Cardiac fibroblast (primary cell): ENCODE measurements around the gene CCL11.

Experiments
- DNase-seq, 2 donors: peaks; one replicate each; pipeline versions ENCODE4 v3.0.0 to v3.0.0-alpha.2; 2010; ENCODE audit warnings: low read depth in 2 of 2
- H3K4me3 ChIP-seq, 2 donors: replicated peaks in 1 of 2; 1 replicate in 1 of 2; 2 replicates in 1 of 2; pipeline ENCODE4 v1.5.1; 2011; ENCODE audit warnings: low read depth in 2 of 2, low read length in 2 of 2, mild to moderate bottlenecking in 2 of 2, moderate library complexity in 1 of 2
- TF ChIP-seq, protein P1 (sequence below): IDR thresholded peaks from one replicate; pipeline ENCODE4 v1.5.1; 2011; ENCODE audit warnings: low read depth, mild to moderate bottlenecking, low read length, inconsistent platforms

Gene CCL11

DNA sequence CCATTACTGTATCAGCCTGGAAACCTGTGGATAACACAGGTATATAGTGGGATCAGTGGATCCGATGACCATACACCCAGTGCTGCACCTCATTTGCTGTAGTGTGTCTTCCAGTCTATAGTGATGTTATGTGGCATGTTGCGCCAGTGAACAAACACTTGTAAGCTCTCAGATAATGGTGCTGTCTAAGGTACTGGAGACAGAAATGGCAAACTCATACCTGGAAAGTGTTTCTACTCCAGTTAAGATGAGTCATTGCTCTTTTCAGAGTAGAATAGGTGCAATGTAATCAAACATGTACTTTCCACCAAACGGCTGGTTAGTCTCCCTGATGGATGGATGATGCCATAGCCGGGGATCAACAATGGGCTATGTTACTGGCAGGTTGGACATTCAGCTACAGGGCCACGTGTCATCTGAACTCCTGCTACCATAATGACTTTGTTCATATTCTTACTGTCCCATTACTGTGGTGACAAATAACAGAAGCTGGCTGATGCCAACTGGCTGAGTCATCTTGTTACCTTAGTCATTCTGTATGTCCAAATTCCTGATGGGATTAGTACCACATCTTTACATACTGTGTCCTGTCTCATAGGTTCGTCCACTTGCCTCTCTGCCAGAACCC is 6.3 kb downstream of the CCL11 start:
- TF ChIP-seq, protein P1, sequence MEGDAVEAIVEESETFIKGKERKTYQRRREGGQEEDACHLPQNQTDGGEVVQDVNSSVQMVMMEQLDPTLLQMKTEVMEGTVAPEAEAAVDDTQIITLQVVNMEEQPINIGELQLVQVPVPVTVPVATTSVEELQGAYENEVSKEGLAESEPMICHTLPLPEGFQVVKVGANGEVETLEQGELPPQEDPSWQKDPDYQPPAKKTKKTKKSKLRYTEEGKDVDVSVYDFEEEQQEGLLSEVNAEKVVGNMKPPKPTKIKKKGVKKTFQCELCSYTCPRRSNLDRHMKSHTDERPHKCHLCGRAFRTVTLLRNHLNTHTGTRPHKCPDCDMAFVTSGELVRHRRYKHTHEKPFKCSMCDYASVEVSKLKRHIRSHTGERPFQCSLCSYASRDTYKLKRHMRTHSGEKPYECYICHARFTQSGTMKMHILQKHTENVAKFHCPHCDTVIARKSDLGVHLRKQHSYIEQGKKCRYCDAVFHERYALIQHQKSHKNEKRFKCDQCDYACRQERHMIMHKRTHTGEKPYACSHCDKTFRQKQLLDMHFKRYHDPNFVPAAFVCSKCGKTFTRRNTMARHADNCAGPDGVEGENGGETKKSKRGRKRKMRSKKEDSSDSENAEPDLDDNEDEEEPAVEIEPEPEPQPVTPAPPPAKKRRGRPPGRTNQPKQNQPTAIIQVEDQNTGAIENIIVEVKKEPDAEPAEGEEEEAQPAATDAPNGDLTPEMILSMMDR, result no peak
- no peak overlapping the region for H3K4me3 ChIP-seq
- DNase-seq, result peak in 1 of 2 donors; percentile 18

GRCh38 chr17:34299027-34299426 is 13.5 kb downstream of the CCL11 start:
- no peak overlapping the region for H3K4me3 ChIP-seq
- peak in 1 of 2 donors; percentile 13 for DNase-seq
- TF ChIP-seq, protein P1, result no peak

DNA sequence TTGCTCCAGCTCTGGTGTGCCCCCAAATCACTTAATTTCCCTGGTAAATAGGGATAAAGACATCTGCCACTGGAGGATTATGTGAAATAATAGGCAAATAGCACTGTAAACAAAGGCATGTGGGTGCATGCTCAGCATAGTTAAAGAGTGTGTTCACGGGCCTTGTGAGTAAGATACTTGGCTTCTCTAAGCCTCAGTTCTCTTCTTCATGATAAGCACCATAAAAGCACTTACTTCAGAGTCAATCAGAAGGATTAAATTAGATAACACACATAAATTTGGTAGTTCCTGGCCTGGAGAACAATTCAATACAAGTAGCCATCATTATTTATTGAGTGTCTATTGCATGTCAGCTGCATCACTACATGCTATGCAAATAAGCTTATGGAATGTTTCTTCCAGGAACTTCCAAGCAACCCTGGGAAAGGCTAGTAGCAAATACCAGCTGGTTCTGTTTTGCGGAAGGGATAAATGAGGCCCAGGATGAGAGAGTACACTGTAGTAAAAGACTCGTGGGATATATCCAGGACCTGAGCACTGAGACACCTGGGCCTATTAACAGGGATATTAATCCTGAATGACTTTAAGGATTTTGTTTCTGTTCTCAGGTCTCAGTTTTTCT is 14.5 kb downstream of the CCL11 start:
- TF ChIP-seq, protein P1, result no peak
- DNase-seq, result peak; percentile 52 to 79
- H3K4me3 ChIP-seq, result no peak overlapping the region

DNA sequence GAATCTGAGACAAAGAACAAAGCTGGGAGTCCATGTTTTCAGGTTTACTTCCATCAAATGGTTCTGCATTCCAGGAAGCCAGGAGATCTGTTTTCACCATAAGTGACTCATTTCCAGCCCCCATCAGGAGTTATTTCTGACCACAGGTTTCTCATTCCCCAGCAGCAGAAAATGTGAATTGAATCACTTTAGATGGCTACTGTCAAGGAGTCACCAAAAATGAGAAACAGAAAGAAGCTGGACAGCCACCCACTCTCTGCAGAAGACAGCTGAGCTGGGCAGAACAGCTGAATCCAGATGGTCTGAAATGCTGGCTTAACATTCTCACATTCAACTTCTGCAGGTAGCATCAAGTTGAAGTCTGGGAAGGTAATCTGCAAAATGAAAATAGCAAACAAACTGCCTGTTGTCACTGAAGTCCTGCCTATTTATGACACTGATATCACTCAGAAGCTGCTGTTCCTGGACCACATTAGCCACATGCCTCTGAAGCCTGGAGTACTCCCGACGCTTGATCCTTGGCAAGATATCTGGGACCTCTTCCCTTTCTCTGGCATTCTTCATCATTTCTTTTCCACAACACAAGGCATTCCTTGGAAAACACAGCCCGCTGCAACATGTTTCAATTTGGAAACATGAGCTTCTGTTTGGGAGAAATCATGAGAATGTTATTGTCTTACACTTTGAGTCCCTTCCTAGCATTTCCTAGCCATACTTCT is 15.3 kb downstream of the CCL11 start:
- H3K4me3 ChIP-seq, result no peak overlapping the region
- DNase-seq, result peak in 1 of 2 donors; percentile 78
- TF ChIP-seq, protein P1, result no peak

DNA sequence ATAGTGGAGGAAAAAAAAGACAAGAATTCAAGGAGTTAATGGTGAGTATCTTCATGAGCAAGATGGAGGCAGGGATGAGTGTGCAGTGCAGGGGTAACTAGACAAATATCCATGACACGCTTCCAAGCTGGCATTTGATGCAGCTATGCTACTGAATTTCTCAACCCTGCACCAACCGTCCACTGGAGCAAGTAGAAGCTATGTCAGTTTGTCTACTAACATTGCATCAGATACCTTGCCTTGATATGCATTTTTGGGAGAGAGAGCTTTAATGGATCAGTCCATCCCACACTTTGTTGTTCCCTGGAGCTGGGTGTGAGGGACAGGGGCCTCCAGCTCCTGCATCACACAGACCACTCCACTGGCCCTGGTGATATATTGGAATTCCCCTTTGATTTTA is 16.4 kb downstream of the CCL11 start:
- TF ChIP-seq, protein P1, result no peak

GRCh38 chr17:34302636-34303035 is 17.1 kb downstream of the CCL11 start:
- H3K4me3 ChIP-seq, result no peak overlapping the region
- DNase-seq, result no peak
- TF ChIP-seq, protein P1, result no peak

More for the DNA sequence above, 16.4 kb downstream of the CCL11 start:
- no peak overlapping the region for H3K4me3 ChIP-seq
- DNase-seq, result peak in 1 of 2 donors; percentile 38
